K562 (cell line): ENCODE results near the gene RIPK3. TPM values are rescaled to one million over a fixed set of nuclear protein-coding genes. Genes with fewer than 3 reads are reported as not detected.
A peak's percentile ranks its signal among the peaks of the same experiment; 100 is the strongest.

Experiments
- ARID1B ChIP-seq: fragments of 450-650 bp; IDR thresholded peaks from 2 replicates; pipeline ENCODE4 v1.6.1; 2016; ENCODE audit warnings: antibody characterized with exemption, mild to moderate bottlenecking, inconsistent platforms
- ATF1 ChIP-seq, 2 experiments: fragments of 450-650 bp in 1 of 2; IDR thresholded peaks; 2 replicates each; pipeline ENCODE4 v1.6.1; 2016; ENCODE audit warnings: missing compliant biosample characterization in 1 of 2, missing genetic modification characterization in 1 of 2
- BACH1 ChIP-seq: fragments of 200-800 bp; sonication (Bioruptor generic); IDR thresholded peaks from 2 replicates; pipeline ENCODE4 v1.6.1; 2016; ENCODE audit warnings: missing genetic modification characterization, missing compliant biosample characterization
- CBX5 ChIP-seq: IDR thresholded peaks from 2 replicates; pipeline ENCODE4 v1.6.1; 2014; ENCODE audit warnings: low read depth, borderline replicate concordance
- CTBP1 ChIP-seq: fragments of 450-650 bp; IDR thresholded peaks from 2 replicates; pipeline ENCODE4 v1.6.1; 2016; ENCODE audit warnings: borderline replicate concordance
- ETV5 ChIP-seq: sonication (generic); formaldehyde crosslinking; IDR thresholded peaks from 2 replicates; pipeline ENCODE4 v1.4.0; 2020; ENCODE audit warnings: low read depth, mild to moderate bottlenecking, missing genetic modification reagents
- HDAC1 ChIP-seq, 2 experiments: fragments of 450-650 bp; IDR thresholded peaks; 2 replicates each; pipeline ENCODE4 v1.6.1; 2016 to 2017; ENCODE audit warnings: inconsistent platforms in 1 of 2, mild to moderate bottlenecking in 1 of 2, moderate library complexity in 1 of 2
- HDAC2 ChIP-seq: fragments of 450-650 bp; IDR thresholded peaks from 2 replicates; pipeline ENCODE4 v1.6.1; 2016; ENCODE audit warnings: mild to moderate bottlenecking
- JUN ChIP-seq, 2 experiments: sonication (generic) in 1 of 2; formaldehyde crosslinking in 1 of 2; IDR thresholded peaks; 2 replicates each; pipeline versions ENCODE4 v1.6.1 to v1.8.0; 2012 to 2022; ENCODE audit warnings: borderline replicate concordance in 2 of 2, mild to moderate bottlenecking in 2 of 2, improper control_type of control experiment in 1 of 2, low read depth in 1 of 2, low read length in 1 of 2, missing genetic modification reagents in 1 of 2
- KDM1A ChIP-seq, 2 experiments: fragments of 450-650 bp; IDR thresholded peaks; 2 replicates each; pipeline ENCODE4 v1.6.1; 2016; ENCODE audit warnings: mild to moderate bottlenecking in 2 of 2
- KDM5B ChIP-seq: fragments of 200-600 bp; sonication (generic); IDR thresholded peaks from 2 replicates; pipeline ENCODE4 v1.6.1; 2012; ENCODE audit warnings: low read depth, mild to moderate bottlenecking, moderate library complexity, low read length, control low read depth, inconsistent platforms; ENCODE audit not compliant: insufficient replicate concordance
- L3MBTL2 ChIP-seq: fragments of 450-650 bp; IDR thresholded peaks from 2 replicates; pipeline ENCODE4 v1.6.1; 2016; ENCODE audit warnings: mild to moderate bottlenecking, moderate library complexity
- MAFK ChIP-seq: IDR thresholded peaks from 2 replicates; pipeline ENCODE4 v1.6.1; 2011; ENCODE audit warnings: low read length, improper control_type of control experiment
- POLR3A ChIP-seq: IDR thresholded peaks from 2 replicates; pipeline ENCODE4 v1.6.1; 2011; ENCODE audit warnings: borderline replicate concordance, mild to moderate bottlenecking, moderate library complexity; ENCODE audit not compliant: insufficient read length, insufficient read depth; ENCODE audit errors: extremely low read depth
- RB1 ChIP-seq: fragments of 450-650 bp; IDR thresholded peaks from 2 replicates; pipeline ENCODE4 v1.6.1; 2017; ENCODE audit warnings: low read depth, mild to moderate bottlenecking
- TCF3 ChIP-seq: sonication (generic); formaldehyde crosslinking; IDR thresholded peaks from 2 replicates; pipeline ENCODE4 v1.4.0; 2020; ENCODE audit warnings: mild to moderate bottlenecking, missing genetic modification reagents
- ZBTB43 ChIP-seq: sonication (generic); formaldehyde crosslinking; IDR thresholded peaks from 2 replicates; pipeline ENCODE4 v1.8.0; 2023; ENCODE audit warnings: mild to moderate bottlenecking, missing genetic modification reagents
- ZBTB7A ChIP-seq: IDR thresholded peaks from 2 replicates; pipeline ENCODE4 v1.6.1; 2011; ENCODE audit warnings: low read depth, mild to moderate bottlenecking, low read length, moderate library complexity, borderline replicate concordance; ENCODE audit not compliant: control insufficient read depth
- ZNF395 ChIP-seq: fragments of 200-800 bp; sonication (Bioruptor generic); IDR thresholded peaks from 2 replicates; pipeline ENCODE4 v1.6.1; 2017; ENCODE audit warnings: missing genetic modification characterization, missing compliant biosample characterization
- ZNF436 ChIP-seq: fragments of 250-450, 450-650 bp; sonication (Bioruptor Pico); formaldehyde crosslinking; IDR thresholded peaks from 2 replicates; pipeline ENCODE4 v1.7.0; 2020; ENCODE audit warnings: mild to moderate bottlenecking
- ZNF778 ChIP-seq: fragments of 450-650 bp; formaldehyde crosslinking; IDR thresholded peaks from 2 replicates; pipeline ENCODE4 v1.4.0; 2020; ENCODE audit warnings: mild to moderate bottlenecking, moderate library complexity
- ZSCAN29 ChIP-seq: fragments of 450-650 bp; IDR thresholded peaks from 2 replicates; pipeline ENCODE4 v1.6.1; 2017
- polyA plus RNA-seq, 8 experiments: library from polyadenylated mRNA; depleted of rRNA in 4 of 8; stranded (reverse) in 5 of 8; unstranded in 3 of 8; fragments of >200 nt; fragmentation: Nextera tagmentation in 2 of 8; fragmentation: Illumina TruSeq in 1 of 8; extraction: Ambion mirVana in 2 of 8; extraction: Trizol in 1 of 8; gene quantifications; 2 replicates each; pipeline versions ENCODE4 v1.2.1 to v1.2.3, GENCODE V29; 2011 to 2014; ENCODE audit warnings: inconsistent platforms in 1 of 8, missing spikeins in 1 of 8
- total RNA-seq, 7 experiments: library from RNA; depleted of rRNA in 6 of 7; stranded (reverse); fragments of >200 nt in 6 of 7; fragmentation: Illumina TruSeq in 2 of 7; extraction: Trizol in 2 of 7; gene quantifications; 2 replicates each; pipeline versions ENCODE4 v1.2.1 to v1.2.3, GENCODE V29; 2011 to 2021; ENCODE audit warnings: low replicate concordance in 1 of 7
- TF ChIP-seq, protein P1 (sequence below): fragments of 450-650 bp; IDR thresholded peaks from 2 replicates; pipeline ENCODE4 v1.6.1; 2016
- TF ChIP-seq, protein P2 (sequence below): fragments of 250-450 bp; sonication (Bioruptor Pico); IDR thresholded peaks from 2 replicates; pipeline ENCODE4 v1.5.0; 2021

RIPK3 gene
- total and polyA plus RNA-seq, 9 of the 15 experiments (the other 6 are each of a cell fraction or from before 2014, with no cell fraction given), result 0.03 to 0.43 (median 0.28) TPM; not detected in 3

GRCh38 chr14:24366721-24367513, 27.1 kb upstream of the RIPK3 start (continued):
- TF ChIP-seq, protein P1, sequence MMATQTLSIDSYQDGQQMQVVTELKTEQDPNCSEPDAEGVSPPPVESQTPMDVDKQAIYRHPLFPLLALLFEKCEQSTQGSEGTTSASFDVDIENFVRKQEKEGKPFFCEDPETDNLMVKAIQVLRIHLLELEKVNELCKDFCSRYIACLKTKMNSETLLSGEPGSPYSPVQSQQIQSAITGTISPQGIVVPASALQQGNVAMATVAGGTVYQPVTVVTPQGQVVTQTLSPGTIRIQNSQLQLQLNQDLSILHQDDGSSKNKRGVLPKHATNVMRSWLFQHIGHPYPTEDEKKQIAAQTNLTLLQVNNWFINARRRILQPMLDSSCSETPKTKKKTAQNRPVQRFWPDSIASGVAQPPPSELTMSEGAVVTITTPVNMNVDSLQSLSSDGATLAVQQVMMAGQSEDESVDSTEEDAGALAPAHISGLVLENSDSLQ, result peak; percentile 32
- TF ChIP-seq JUN (IDR thresholded peaks at IDR 0.05; ENCODE audit: borderline replicate concordance, low read depth, low read length) (no peak), JUN (CRISPR knock-in tag; IDR thresholded peaks at IDR 0.05; ENCODE audit: borderline replicate concordance) (no peak), ZNF395 (CRISPR knock-in tag) (no peak), MAFK (no peak), POLR3A (no peak), ZBTB43 (no peak), HDAC1 (IDR thresholded peaks at IDR 0.05) (0 out of 4 replicates have a peak, but pooled peaks of 1 of the 2 experiments have one; percentile 22), KDM5B (peak; percentile 35), CTBP1 (peak; percentile 31; the same call in 1 of the 2 replicates), ZNF778 (CRISPR knock-in tag) (no peak), BACH1 (tag) (no peak), ETV5 (CRISPR knock-in tag) (0 out of 2 replicates have a peak, but pooled peaks have one; percentile 5), ARID1B (0 out of 2 replicates have a peak, but pooled peaks have one; percentile 24), ZSCAN29 (peak; percentile 86), ATF1 (CRISPR knock-in tag; IDR thresholded peaks at IDR 0.05) (no peak), ATF1 (tag; IDR thresholded peaks at IDR 0.05) (0 out of 2 replicates have a peak, but pooled peaks have one; percentile 18), CBX5 (no peak), KDM1A (IDR thresholded peaks at IDR 0.05) (0 out of 4 replicates have a peak, but pooled peaks of 1 of the 2 experiments have one; percentile 19), ZBTB7A (peak; percentile 60; the same call in 1 of the 2 replicates), RB1 (0 out of 2 replicates have a peak, but pooled peaks have one; percentile 22), HDAC2 (0 out of 2 replicates have a peak, but pooled peaks have one; percentile 14), L3MBTL2 (peak; percentile 25; the same call in 1 of the 2 replicates), TCF3 (CRISPR knock-in tag) (no peak), ZNF436 (CRISPR knock-in tag) (no peak)
- TF ChIP-seq, protein P2, sequence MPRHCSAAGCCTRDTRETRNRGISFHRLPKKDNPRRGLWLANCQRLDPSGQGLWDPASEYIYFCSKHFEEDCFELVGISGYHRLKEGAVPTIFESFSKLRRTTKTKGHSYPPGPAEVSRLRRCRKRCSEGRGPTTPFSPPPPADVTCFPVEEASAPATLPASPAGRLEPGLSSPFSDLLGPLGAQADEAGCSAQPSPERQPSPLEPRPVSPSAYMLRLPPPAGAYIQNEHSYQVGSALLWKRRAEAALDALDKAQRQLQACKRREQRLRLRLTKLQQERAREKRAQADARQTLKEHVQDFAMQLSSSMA (CRISPR knock-in tag), result no peak
